Hematopoietic multipotent progenitor cell treated with erythropoietin and hydrocortisone succinate and interleukin-3 and kit ligand, for 4 days (in vitro differentiated cells): ENCODE measurements around the gene LIN7C.
"Not testable (repeated sequence)": the region's sequence is repeated elsewhere in the genome, so short reads cannot be mapped to it uniquely, and the experiment has no call there.

Source experiments
- DNase-seq: peaks from one replicate; pipeline ENCODE4 v3.0.0-alpha.2; 2015

LIN7C gene, protein sequence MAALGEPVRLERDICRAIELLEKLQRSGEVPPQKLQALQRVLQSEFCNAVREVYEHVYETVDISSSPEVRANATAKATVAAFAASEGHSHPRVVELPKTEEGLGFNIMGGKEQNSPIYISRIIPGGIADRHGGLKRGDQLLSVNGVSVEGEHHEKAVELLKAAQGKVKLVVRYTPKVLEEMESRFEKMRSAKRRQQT

DNA sequence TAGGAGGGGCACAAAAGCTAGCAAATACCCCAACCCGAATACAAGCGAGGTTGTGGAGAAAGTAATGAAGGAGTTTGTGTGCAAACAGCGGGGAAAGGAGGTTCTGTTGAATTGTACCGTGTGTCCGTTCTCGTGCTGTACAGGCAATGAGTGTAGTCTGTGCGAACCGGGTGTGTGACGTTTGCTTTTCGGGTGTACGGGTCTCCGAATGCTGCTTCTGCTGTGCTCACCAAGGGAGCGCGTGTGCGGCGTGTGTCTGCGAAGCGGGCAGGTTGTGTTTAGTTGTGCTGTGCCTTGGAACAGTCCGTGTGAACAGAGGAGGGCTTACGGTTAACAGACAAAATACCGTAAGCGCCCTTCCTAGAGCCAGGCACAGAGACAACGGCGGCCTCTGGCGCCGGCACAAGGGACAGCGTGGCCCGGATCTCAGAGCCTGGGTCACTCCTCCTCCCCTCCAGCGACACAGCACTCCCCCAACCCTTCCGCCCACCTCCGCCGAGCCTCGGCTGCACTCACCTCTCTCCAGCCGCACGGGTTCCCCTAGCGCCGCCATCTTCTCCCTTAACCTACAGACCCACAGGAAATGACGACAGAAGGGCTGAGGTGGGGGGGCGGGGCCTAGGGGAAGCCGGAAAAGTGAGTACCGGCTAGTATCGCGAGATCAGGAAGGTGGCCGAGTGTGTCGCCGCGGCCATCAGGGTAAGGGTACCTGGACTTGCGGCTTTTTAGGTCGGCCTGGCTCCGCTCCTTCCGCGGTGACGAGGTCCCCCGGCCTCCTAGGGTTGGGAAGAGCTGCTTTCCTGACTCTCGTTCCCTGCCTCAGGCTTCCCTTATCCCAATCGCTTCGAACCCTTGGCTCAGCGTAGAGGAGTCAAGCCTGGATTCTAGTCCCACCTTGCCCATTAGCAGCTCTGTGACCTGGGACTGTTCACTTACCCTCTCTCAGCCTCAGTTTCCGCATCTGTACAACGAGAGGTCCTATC is at the start of gene LIN7C:
Gene LIN7C, minus strand, starts transcription at position 570 of the 983 bp plus-strand sequence. Its CDS starts 17 bp downstream, at position 553.
- DNase-seq = peak; percentile 98

DNA sequence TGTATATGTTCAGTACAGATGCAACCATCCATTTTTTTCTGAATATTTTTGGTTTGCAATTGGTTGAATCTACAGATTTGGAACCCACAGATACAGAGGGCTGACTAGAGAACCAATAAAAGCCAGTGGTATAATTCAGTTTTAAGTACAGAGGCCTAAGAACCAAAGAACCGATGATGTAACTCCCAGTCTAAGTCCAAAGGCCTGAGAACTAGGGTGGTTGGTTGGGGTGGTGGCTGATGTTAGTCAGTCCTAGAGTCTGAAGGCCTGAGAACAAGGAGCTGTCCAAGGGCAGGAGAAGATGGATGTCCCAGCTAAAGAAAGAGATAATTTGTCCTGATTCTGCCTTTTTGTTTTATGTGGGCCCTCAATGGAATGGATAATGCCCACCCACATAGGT is 48.7 kb upstream of the LIN7C start:
- DNase-seq = no peak

- no peak for DNase-seq
Measured at GRCh38 chr11:27553186-27553585, 46.6 kb upstream of the LIN7C start.

DNA sequence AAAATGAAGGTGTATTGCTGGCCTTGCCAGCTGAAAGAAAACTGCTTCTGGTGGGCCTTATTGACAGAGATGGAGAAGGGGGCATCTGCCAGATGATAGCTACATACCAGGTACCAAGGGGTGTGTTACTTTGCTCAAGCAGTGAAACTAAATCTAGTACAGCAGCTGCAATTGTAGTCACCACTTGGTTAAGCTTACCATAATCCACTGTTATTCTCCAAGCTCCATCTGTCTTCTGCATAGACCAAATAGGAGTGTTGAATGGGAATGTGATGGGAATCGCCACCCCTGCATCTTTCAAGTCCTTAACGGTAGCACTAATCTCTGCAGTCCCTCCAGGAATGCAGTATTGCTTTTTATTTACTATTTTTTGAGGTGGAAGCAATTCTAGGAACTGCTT is 45.8 kb upstream of the LIN7C start:
- DNase-seq = no peak

- peak; percentile 5 for DNase-seq
Measured at GRCh38 chr11:27551127-27551526, 44.6 kb upstream of the LIN7C start.

GRCh38 chr11:27545946-27546345 is 39.4 kb upstream of the LIN7C start:
- no peak for DNase-seq

- DNase-seq = no peak
Measured at GRCh38 chr11:27545035-27545434, 38.5 kb upstream of the LIN7C start.

DNA sequence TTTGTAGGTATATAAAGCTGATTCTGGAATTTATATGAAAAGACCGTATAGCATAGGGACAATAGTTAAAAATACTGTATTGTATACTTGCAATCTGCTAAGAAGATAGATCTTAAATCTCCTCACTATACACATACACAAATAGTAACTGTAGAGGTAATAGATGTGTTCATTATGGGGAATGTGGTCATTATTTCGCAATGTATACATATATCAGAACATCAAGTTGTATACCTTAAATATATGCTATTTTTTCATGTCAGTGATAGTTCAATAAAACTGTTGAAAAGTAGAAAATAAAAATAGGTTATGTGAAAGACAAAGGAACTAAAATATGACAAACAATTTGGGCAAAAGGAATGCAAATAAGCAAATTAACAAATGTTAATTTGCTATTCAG is 35.2 kb upstream of the LIN7C start:
- DNase-seq = no peak

GRCh38 chr11:27540051-27540450 is 33.5 kb upstream of the LIN7C start:
- no peak for DNase-seq

DNA sequence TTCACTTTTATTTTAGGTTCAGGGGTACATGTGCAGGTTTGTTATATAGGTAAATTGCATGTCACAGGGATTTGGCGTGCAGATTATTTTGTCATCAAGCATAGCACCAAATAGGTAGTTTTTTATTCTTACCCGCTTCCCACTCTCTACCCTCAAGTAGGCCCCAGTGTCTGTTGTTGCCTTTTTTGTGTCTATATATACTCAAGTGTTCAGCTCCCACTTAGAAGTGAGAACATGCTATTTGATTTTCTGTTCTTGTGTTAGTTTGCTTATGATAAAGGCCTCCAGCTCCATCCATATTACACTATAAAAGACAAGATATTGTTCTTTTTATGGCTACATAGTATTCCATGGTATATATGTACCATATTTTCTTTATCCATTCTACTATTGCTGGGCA is 28.5 kb upstream of the LIN7C start:
- no peak for DNase-seq

GRCh38 chr11:27532652-27533325 is 26.2 kb upstream of the LIN7C start:
- DNase-seq = no peak

DNA sequence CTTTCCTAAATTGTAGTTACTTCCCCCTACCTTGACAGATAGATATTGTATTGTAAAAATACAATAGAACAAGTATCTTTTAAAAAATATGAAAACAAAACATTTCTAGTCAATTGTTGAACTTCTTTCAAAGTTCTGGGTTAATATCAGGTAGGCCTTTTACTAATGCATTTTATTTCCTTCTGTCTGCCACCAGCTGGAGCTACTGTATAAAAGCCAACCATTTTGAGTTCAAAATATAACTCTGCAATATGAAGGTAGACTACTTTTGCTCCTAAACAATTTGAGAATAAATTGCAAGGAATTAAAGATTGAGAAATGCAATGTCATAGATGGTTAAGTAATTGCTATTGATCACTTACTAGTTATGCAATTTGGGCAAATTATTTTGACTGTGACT is 22.1 kb upstream of the LIN7C start:
- no peak for DNase-seq

DNA sequence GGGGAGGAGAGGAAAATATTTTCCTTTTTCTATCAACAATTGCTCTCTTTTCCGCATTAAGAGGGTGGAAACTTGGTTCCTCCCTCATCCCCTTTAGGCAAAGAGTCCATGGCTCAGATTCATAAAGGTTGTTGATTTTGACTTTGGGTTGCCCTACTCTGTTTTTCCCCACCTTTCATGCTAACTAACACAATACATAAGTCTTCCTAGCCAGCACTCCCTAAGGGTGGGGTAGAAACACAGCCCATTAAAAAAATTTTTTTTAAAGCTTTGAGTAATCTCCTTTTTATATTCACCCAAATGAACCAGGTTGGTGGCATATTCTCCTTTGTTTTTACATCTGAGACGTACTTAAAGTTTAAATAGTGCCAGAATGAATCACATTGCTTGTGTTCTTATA is 20.0 kb upstream of the LIN7C start:
- DNase-seq = no peak

DNA sequence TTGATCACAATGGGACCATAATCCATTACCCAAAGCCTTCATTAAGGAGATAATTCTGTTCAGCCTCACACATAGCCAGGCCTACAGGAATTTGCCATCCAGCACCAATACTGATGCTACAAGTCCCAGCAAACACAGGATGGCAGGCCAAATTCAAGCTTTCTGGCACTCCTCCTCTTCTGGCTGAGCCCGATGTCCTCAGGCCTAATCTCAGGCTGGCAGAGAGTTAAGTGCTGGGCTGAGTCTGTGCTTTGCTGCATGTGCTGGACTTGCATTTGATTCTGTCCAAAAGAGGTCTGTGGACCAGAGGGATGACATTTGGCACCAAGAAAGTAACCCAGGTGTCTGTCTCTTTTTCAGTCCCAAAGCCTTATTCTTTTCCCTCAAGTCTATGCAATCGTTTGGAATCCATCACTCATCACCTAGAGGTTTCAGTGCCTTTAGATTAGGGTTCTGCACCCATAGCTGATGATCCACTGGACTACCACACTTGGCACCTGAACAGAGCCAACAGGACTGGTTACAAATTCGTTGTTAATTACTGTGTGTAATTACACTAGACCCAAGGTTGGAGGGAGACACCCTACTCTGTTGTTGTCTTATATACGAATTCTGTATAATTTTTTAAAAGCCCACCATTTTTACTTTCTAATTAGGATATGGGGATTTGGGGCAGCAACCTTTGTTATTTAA is 19.4 kb upstream of the LIN7C start:
- no peak for DNase-seq

DNA sequence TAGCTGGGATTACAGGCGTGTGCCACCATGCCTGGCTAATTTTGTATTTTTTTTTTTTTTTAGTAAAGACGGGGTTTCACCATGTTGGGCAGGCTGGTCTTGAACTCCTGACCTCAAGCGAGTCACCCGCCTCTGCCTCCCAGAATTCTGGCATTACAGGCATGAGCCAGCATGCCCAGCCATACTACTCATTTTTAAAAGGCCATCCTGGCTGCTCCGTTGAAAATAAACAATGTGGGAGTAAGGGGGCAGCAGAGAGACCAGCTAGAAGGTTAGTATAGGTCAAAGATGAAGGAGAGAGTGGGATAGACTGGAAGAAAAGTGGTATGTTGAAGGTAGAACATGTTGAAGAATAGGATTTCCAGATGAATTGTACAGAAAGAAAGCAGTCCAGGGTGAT is 17.6 kb upstream of the LIN7C start:
- peak; percentile 44 for DNase-seq

- DNase-seq = no peak
Measured at GRCh38 chr11:27520226-27520625, 13.7 kb upstream of the LIN7C start.

DNA sequence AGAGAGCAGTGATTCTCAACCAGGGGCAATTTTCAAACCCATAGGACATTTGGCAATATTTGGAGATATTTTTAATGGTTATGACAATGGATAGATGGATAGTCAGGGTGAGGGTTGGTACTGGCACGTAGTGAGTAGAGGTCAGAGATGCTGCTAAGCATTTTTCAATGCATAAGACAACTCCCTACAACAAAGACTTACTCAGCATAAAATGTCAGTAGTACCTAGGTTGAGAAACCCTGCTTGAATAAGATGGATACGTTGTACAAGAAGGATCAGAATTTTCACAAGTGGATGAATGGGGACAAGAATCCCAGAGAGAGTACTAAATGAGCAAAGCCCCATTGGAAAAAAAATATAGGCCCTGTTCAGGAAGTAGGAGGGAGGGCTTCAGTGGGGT is 11.9 kb upstream of the LIN7C start:
- no peak for DNase-seq

DNA sequence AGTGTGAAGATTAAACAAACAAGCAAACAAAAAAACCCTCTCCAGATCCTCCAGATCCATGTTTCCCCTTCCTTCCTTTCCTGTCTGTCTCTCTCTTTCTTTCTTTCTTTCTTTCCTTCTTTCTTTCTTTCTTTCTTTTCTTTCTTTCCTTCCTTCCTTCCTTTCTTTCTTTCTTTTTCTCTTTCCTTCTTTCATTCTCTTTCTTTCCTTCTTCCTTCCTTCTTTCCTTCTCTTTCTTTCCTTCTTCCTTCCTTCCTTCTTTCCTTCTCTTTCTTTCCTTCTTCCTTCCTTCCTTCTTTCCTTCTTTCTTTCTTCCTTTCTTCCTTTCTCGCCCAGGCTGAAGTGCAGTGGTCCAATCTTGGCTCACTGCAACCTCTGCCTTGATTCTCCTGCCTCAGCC is 10.9 kb upstream of the LIN7C start:
- not testable (repeated sequence) for DNase-seq

- no peak for DNase-seq
Measured at GRCh38 chr11:27514558-27514957, 8.0 kb upstream of the LIN7C start.

GRCh38 chr11:27514076-27514475 is 7.5 kb upstream of the LIN7C start:
- no peak for DNase-seq

DNA sequence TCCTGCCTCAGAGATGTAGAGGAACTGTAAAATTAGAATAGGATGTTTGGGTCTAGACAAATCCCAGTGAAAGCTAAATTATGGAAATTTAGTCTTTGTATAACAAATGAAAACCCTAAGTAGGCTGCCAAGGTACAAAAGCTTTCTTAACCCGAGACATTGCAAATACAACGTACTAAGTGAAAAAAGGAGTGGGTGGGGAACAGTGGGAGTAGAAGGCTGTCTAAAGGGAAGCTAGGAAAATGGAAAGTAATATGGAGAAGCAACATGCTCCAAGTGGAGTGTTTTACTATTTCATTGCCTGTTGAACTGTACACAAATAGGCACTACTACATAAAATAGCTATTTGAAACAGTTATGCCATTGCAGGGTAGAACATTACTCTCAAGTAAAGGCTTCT is 6.8 kb upstream of the LIN7C start:
- DNase-seq = no peak

GRCh38 chr11:27512238-27512637 is 5.7 kb upstream of the LIN7C start:
- DNase-seq = no peak

- peak; percentile 33 for DNase-seq
Measured at GRCh38 chr11:27509908-27510307, 3.3 kb upstream of the LIN7C start.
